ENCODE measurements around the gene EPHB2. TPM values are rescaled to one million over a fixed set of nuclear protein-coding genes. Genes with fewer than 3 reads are reported as not detected.
"Not testable (repeated sequence)": the region's sequence is repeated elsewhere in the genome, so short reads cannot be mapped to it uniquely, and the experiment has no call there.

Gene EPHB2
- total RNA-seq, 1 donor from 2014 or later: 40.3 TPM

DNA sequence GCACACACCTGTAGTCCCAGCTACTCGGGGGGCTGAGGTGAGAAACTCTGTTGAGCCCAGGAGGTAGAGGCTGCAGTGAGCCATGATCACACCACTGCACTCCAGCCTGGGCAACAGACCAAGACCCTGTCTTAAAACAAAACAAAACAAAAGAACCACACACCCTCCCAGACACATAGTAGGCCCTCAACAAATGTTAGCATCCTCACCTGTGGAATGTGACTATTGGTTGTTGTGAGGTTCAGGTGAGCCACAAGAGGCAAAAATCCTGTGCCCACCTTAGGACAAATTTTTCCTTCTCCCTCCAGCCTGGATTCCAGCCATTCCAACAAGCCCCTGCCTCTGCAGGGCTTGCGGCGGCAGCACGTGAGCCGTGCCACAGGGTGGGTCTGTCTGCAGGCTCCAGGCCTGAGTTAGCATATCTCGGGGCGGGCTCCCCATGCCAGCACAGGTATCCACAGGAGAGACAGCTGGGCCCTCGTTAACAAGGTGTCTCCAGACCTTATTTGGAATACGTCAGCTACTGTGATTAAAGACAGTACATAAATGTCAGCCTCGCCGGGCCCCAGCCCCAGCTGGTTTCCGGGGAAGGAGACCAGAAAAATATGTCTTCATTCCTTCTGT, 40.2 kb upstream of the EPHB2 start:
- Mint-ChIP-seq H3K27me3 (peaks cover 14% of the 10 kb centered on the region), H3K36me3 (no peaks in the 10 kb centered on the region), H3K27ac (peak overlapping the region; percentile 56), H3K4me3 (no peak overlapping the region), H3K4me1 (ENCODE audit: unreplicated experiment) (peaks cover 26% of the 10 kb centered on the region), H3K9me3 (no peaks in the 10 kb centered on the region)
- DNase-seq (ENCODE audit: extremely low spot score, unreplicated experiment): no peak
- TF ChIP-seq, protein P1, sequence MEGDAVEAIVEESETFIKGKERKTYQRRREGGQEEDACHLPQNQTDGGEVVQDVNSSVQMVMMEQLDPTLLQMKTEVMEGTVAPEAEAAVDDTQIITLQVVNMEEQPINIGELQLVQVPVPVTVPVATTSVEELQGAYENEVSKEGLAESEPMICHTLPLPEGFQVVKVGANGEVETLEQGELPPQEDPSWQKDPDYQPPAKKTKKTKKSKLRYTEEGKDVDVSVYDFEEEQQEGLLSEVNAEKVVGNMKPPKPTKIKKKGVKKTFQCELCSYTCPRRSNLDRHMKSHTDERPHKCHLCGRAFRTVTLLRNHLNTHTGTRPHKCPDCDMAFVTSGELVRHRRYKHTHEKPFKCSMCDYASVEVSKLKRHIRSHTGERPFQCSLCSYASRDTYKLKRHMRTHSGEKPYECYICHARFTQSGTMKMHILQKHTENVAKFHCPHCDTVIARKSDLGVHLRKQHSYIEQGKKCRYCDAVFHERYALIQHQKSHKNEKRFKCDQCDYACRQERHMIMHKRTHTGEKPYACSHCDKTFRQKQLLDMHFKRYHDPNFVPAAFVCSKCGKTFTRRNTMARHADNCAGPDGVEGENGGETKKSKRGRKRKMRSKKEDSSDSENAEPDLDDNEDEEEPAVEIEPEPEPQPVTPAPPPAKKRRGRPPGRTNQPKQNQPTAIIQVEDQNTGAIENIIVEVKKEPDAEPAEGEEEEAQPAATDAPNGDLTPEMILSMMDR (conservative IDR thresholded peaks at IDR 0.05): no peak

DNA sequence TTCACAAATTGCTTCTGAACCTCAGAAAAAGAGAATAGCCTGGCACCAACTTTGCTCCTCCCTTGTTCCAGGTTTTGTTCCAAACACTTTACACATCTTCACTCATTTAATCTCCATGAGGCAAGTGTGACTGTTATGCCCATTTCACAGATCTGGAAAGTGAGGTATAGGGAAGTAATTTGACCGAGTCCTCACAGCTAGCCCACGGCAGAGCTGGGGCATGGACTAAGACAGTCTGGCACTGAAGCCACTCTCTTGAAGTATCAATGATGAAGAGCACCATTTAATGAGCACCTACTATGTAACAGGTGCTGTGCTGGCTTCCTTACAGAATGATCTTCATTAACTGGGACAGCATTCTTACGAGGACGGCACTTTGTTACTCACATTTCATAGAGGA, 38.6 kb upstream of the EPHB2 start:
- H3K4me1 Mint-ChIP-seq (ENCODE audit: unreplicated experiment): peaks cover 26% of the 10 kb centered on the region
- TF ChIP-seq, protein P1 (conservative IDR thresholded peaks at IDR 0.05): no peak
- H3K4me3 Mint-ChIP-seq: no peak overlapping the region
- H3K9me3 Mint-ChIP-seq: no peaks in the 10 kb centered on the region
- DNase-seq (ENCODE audit: extremely low spot score, unreplicated experiment): no peak
- H3K36me3 Mint-ChIP-seq: no peaks in the 10 kb centered on the region
- peak overlapping the region; percentile 13 for H3K27ac Mint-ChIP-seq
- H3K27me3 Mint-ChIP-seq: peaks cover 14% of the 10 kb centered on the region

DNA sequence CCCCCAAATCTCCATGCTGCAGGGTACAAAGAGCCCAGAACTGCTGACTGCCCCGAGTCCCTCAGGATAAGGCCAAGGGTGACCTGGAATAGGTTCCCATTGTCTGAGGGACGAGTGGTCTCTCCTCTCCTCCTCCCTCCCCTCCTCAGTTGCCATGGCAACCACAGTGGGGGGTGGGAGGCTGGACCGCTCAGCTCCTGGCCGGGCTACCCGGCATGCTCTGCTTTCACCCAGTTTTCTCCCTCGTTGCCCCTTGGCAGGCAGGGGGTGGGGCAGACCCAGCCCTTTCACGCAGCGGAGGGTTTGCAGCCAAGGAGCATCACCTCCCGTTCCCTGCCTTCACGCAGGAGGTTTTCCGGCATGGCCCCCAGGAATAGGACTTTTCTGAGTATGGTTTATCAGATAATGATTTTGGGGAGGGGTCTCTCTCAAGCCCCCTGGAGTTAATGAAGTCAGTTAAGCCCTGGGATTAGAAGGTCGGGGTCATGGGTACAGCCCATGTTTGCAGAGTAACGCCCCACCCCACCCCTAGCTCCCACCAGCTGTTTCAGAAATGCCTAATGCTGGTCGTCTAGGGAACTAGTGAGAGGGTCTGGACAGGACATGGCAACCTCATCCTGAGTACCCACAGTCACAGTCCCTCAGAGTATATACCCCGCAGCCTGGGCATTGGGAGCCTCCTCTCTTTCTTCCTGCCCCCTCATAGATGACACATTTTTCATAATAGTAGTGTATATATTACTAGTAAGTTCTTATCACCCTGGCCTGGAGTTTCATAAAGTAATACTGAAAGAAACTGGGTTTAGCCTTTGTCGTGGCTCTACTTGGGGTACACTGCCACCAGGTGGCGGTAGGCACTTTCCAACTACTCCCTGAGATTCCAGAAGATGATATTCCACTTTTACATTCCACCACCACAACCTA, 36.9 kb upstream of the EPHB2 start:
- H3K27ac Mint-ChIP-seq: no peak overlapping the region
- no peaks in the 10 kb centered on the region for H3K36me3 Mint-ChIP-seq
- peaks cover 14% of the 10 kb centered on the region for H3K27me3 Mint-ChIP-seq
- H3K4me1 Mint-ChIP-seq (ENCODE audit: unreplicated experiment): peaks cover 26% of the 10 kb centered on the region
- no peaks in the 10 kb centered on the region for H3K9me3 Mint-ChIP-seq
- peak; percentile 81 for DNase-seq (ENCODE audit: extremely low spot score, unreplicated experiment)
- H3K4me3 Mint-ChIP-seq: peak overlapping the region; percentile 42
- TF ChIP-seq, protein P1 (conservative IDR thresholded peaks at IDR 0.05): peak; percentile 92

DNA sequence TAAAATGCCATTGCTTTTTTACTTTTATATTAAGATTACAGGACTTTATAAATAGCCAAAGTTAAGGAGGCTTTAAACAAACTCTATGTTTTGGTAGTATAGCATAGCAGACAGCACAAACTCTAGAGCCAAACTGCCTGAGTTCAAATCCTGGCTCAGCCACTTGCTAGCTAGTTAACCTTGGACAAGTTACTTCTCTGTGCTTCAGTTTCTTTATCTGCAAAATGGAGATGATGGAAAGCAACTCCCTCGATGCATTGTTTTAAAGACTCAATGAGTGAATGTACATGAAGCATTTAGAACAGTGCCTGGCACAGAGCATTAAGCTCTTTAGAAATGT, 36.3 kb upstream of the EPHB2 start:
- no peak for DNase-seq (ENCODE audit: extremely low spot score, unreplicated experiment)
- Mint-ChIP-seq H3K27me3 (peaks cover 14% of the 10 kb centered on the region), H3K4me1 (ENCODE audit: unreplicated experiment) (peaks cover 26% of the 10 kb centered on the region), H3K4me3 (no peak overlapping the region), H3K36me3 (no peaks in the 10 kb centered on the region), H3K27ac (no peak overlapping the region), H3K9me3 (no peaks in the 10 kb centered on the region)
- TF ChIP-seq, protein P1 (conservative IDR thresholded peaks at IDR 0.05): peak; percentile 35

DNA sequence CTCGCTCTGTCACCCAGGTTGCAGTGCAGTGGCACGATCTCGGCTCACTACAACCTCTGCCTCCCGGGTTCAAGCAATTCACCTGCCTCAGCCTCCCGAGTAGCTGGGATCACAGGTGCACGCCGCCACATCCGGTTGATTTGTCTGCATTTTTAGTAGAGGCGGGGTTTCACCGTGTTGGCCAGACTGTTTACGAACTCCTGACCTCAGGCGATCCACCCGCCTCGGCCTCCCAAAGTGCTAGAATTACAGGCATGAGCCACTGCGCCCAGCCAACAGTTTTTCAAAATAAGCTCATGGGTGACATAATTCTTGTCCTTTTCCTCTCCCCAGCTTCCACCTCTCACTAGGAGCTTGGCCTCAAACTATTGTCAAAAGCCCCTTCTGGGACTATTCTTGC, 34.5 kb upstream of the EPHB2 start:
- not testable (repeated sequence) for H3K36me3 Mint-ChIP-seq; H3K27ac Mint-ChIP-seq; H3K27me3 Mint-ChIP-seq; H3K9me3 Mint-ChIP-seq; H3K4me3 Mint-ChIP-seq; DNase-seq (ENCODE audit: extremely low spot score, unreplicated experiment)
- H3K4me1 Mint-ChIP-seq (ENCODE audit: unreplicated experiment): peaks cover 20% of the 10 kb centered on the region

DNA sequence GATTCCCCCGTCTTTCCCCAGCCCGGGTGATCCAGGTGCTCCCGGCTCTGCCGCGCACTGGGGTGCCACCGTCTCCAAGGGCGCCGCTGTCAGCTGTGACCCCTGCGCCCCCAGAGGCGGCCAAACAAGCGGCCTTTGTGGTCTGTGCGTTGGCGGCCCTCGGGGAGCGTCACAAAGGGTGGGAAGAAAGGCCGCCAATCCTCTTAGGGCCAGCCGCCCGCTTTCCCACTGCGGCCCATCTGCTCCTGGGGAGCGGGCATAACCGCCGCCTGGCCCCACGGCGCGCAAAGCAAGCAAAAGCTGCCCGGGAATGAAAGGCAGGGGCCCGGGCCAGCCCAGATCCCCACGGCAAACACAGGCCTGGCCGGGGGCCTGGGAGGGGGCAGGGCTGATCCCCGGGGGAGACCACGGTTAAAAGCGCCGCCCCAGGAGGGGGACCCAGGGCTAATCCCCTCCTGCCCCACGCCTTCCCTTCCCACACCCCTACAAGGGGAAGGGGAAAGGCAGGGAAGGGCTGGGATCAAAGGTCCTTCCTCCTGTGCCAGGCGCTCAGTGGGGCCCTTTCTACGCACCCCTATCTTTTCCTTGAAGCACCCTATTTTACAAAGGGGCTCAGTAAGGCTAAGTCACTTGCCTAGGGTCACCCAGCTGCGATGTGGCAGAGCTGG, 33.6 kb upstream of the EPHB2 start:
- no peak overlapping the region for H3K4me3 Mint-ChIP-seq
- DNase-seq (ENCODE audit: extremely low spot score, unreplicated experiment): no peak

More for the DNA sequence above, 33.6 kb upstream of the EPHB2 start:
- H3K36me3 Mint-ChIP-seq: no peaks in the 10 kb centered on the region
- TF ChIP-seq, protein P1 (conservative IDR thresholded peaks at IDR 0.05): no peak
- no peak overlapping the region for H3K27ac Mint-ChIP-seq
- no peaks in the 10 kb centered on the region for H3K9me3 Mint-ChIP-seq
- peaks cover 10% of the 10 kb centered on the region for H3K27me3 Mint-ChIP-seq
- peaks cover 20% of the 10 kb centered on the region for H3K4me1 Mint-ChIP-seq (ENCODE audit: unreplicated experiment)

Measured in type B pancreatic cell (in vitro differentiated cells).